A549 (cell line): ENCODE data around the gene MAPKAP1. TPM values are rescaled to one million over a fixed set of nuclear protein-coding genes. Genes with fewer than 3 reads are reported as not detected.

Experiments used
- ATAC-seq, 2 experiments: fragments of 200-7000 bp in 1 of 2; fragments of >200 bp in 1 of 2; cut with Nextera tagmentation in 1 of 2; cut with Tn5 transposase in 1 of 2; 3 replicates each; pipeline versions ENCODE4 v1.8.0 to v1.9.1; 2018 to 2020; ENCODE audit warnings: mild to moderate bottlenecking in 1 of 2, moderate library complexity in 1 of 2
- CTCF ChIA-PET: fragments of 300-600 bp; sonication (Branson Sonifier 250); formaldehyde crosslinking; extraction: SDS; loops from one replicate; lab custom pipeline; 2021; ENCODE audit warnings: antibody characterized with exemption, inconsistent platforms; lab: Yijun Ruan, JAX
- POLR2A ChIA-PET: fragments of 350-600 bp; formaldehyde crosslinking; extraction: SDS; loops from one replicate; lab custom pipeline; 2021; ENCODE audit warnings: antibody characterized with exemption, inconsistent platforms; lab: Yijun Ruan, JAX
- DNase-seq, 2 experiments: peaks; one replicate each; pipeline versions ENCODE4 v3.0.0 to v3.0.0-alpha.2; 2011 to 2016; ENCODE audit warnings: low read depth in 1 of 2, low spot score in 1 of 2
- FAIRE-seq: peaks from 2 replicates; lab custom pipeline; 2011; peaks lifted over from hg19 to GRCh38; lab: Jason Lieb, UNC
- H3K27ac ChIP-seq, 2 experiments: fragments of >200 bp; sonication (Bioruptor Twin); formaldehyde crosslinking; 3 replicates each; pipeline ENCODE4 v1.5.1; 2016 to 2017
- H3K4me1 ChIP-seq: fragments of >200 bp; sonication (Bioruptor Twin); formaldehyde crosslinking; 3 replicates; pipeline ENCODE4 v1.6.1; 2016
- H3K4me2 ChIP-seq: fragments of >200 bp; sonication (Bioruptor Twin); formaldehyde crosslinking; 3 replicates; pipeline ENCODE4 v1.6.1; 2016
- H3K4me3 ChIP-seq: fragments of >200 bp; sonication (Bioruptor Twin); formaldehyde crosslinking; 3 replicates; pipeline ENCODE4 v1.5.1; 2016
- H3K9me3 ChIP-seq: fragments of >200 bp; sonication (Bioruptor Twin); formaldehyde crosslinking; 3 replicates; pipeline ENCODE4 v1.6.1; 2016
- BHLHE40 ChIP-seq: IDR thresholded peaks from 2 replicates; pipeline ENCODE4 v1.6.1; 2012; ENCODE audit warnings: low read depth, low read length, inconsistent platforms
- CBX2 ChIP-seq: fragments of 200-600 bp; sonication (generic); IDR thresholded peaks from 2 replicates; pipeline ENCODE4 v1.6.1; 2016; ENCODE audit warnings: low read depth, mild to moderate bottlenecking, borderline replicate concordance
- CBX8 ChIP-seq: fragments of 200-600 bp; sonication (generic); IDR thresholded peaks from 2 replicates; pipeline ENCODE4 v1.6.1; 2016
- CEBPB ChIP-seq, 2 experiments: fragments of >200 bp in 1 of 2; sonication (Bioruptor Twin) in 1 of 2; formaldehyde crosslinking in 1 of 2; IDR thresholded peaks; 2 replicates each; pipeline ENCODE4 v1.6.1; 2012 to 2016
- EHF ChIP-seq: fragments of 250-450 bp; sonication (Bioruptor Pico); IDR thresholded peaks from 2 replicates; pipeline ENCODE4 v1.5.0; 2020; ENCODE audit warnings: mild to moderate bottlenecking
- EP300 ChIP-seq, 2 experiments: fragments of >200 bp; sonication (Bioruptor Twin); formaldehyde crosslinking; IDR thresholded peaks; 2 replicates in 1 of 2; 3 replicates in 1 of 2; pipeline ENCODE4 v1.6.1; 2016 to 2017
- FOXS1 ChIP-seq: fragments of 250-450 bp; sonication (Bioruptor Pico); IDR thresholded peaks from 2 replicates; pipeline ENCODE4 v1.5.0; 2020; ENCODE audit warnings: mild to moderate bottlenecking, moderate library complexity
- GATA3 ChIP-seq: IDR thresholded peaks from 2 replicates; pipeline ENCODE4 v1.6.1; 2012; ENCODE audit warnings: borderline replicate concordance
- HEYL ChIP-seq: fragments of 250-450 bp; sonication (Bioruptor Pico); IDR thresholded peaks from 2 replicates; pipeline ENCODE4 v1.8.0; 2021; ENCODE audit warnings: mild to moderate bottlenecking, moderate library complexity
- HOXB13 ChIP-seq: fragments of 250-450 bp; sonication (Bioruptor Pico); IDR thresholded peaks from 2 replicates; pipeline ENCODE4 v1.5.0; 2020; ENCODE audit warnings: low read depth, mild to moderate bottlenecking, moderate library complexity
- JUN ChIP-seq, 2 experiments: fragments of >200 bp; sonication (Bioruptor Twin); formaldehyde crosslinking; IDR thresholded peaks; 2 replicates in 1 of 2; 3 replicates in 1 of 2; pipeline ENCODE4 v1.6.1; 2016 to 2017
- JUNB ChIP-seq: fragments of >200 bp; sonication (Bioruptor Twin); formaldehyde crosslinking; IDR thresholded peaks from 2 replicates; pipeline ENCODE4 v1.6.1; 2016
- KDM5A ChIP-seq: fragments of 200-600 bp; sonication (generic); IDR thresholded peaks from 2 replicates; pipeline ENCODE4 v1.6.1; 2016; ENCODE audit warnings: antibody characterized with exemption, mild to moderate bottlenecking
- MAZ ChIP-seq: fragments of 150-350 bp; IDR thresholded peaks from 2 replicates; pipeline ENCODE4 v1.6.1; 2014; ENCODE audit warnings: antibody characterized with exemption, low read depth, low read length, borderline replicate concordance
- MYC ChIP-seq: IDR thresholded peaks from 2 replicates; pipeline ENCODE4 v1.6.1; 2012; ENCODE audit warnings: mild to moderate bottlenecking, inconsistent platforms, low read length, improper control_type of control experiment, borderline replicate concordance
- NPAS2 ChIP-seq: fragments of 250-450 bp; sonication (Bioruptor Pico); IDR thresholded peaks from 2 replicates; pipeline ENCODE4 v1.8.0; 2022; ENCODE audit warnings: mild to moderate bottlenecking, moderate library complexity, borderline replicate concordance
- POLR2A ChIP-seq: IDR thresholded peaks from 2 replicates; pipeline ENCODE4 v1.6.1; 2012; ENCODE audit warnings: mild to moderate bottlenecking, low read length
- RAD21 ChIP-seq, 2 experiments: fragments of >200 bp in 1 of 2; sonication (Bioruptor Twin) in 1 of 2; formaldehyde crosslinking in 1 of 2; IDR thresholded peaks in 1 of 2; conservative IDR thresholded peaks in 1 of 2; 2 replicates in 1 of 2; 3 replicates in 1 of 2; pipeline ENCODE4 v1.6.1; 2012 to 2018; ENCODE audit warnings: inconsistent platforms in 1 of 2
- RARB ChIP-seq: fragments of 250-450 bp; sonication (Bioruptor Pico); IDR thresholded peaks from 2 replicates; pipeline ENCODE4 v1.8.0; 2021; ENCODE audit warnings: mild to moderate bottlenecking, moderate library complexity
- RCOR1 ChIP-seq: fragments of 150-350 bp; IDR thresholded peaks from 2 replicates; pipeline ENCODE4 v1.6.1; 2014; ENCODE audit warnings: antibody characterized with exemption, low read length, low read depth
- RNF2 ChIP-seq: fragments of 200-600 bp; sonication (generic); IDR thresholded peaks from 2 replicates; pipeline ENCODE4 v1.6.1; 2016; ENCODE audit warnings: low read depth, mild to moderate bottlenecking, antibody characterized with exemption, moderate library complexity, borderline replicate concordance
- TFCP2L1 ChIP-seq: fragments of 250-450 bp; sonication (Bioruptor Pico); IDR thresholded peaks from 2 replicates; pipeline ENCODE4 v1.5.0; 2021; ENCODE audit warnings: mild to moderate bottlenecking
- ZFP36 ChIP-seq: fragments of 450-650 bp; IDR thresholded peaks from 2 replicates; pipeline ENCODE4 v1.6.1; 2014; ENCODE audit warnings: borderline replicate concordance; ENCODE audit not compliant: partially characterized antibody
- ZNF302 ChIP-seq: fragments of 250-450 bp; sonication (Bioruptor Pico); IDR thresholded peaks from 2 replicates; pipeline ENCODE4 v1.9.0; 2021; ENCODE audit warnings: inconsistent platforms, mild to moderate bottlenecking, moderate library complexity
- ZSCAN20 ChIP-seq: fragments of 250-450 bp; sonication (Bioruptor Pico); IDR thresholded peaks from 2 replicates; pipeline ENCODE4 v1.8.0; 2022; ENCODE audit warnings: mild to moderate bottlenecking, moderate library complexity
- WGBS: methylation state at CpG from one replicate; pipeline ENCODE4 v1.1.6; 2017; ENCODE audit errors: missing lambda C conversion rate; 5-methylcytosine and 5-hydroxymethylcytosine counted together
- polyA plus RNA-seq, 4 experiments: library from polyadenylated mRNA; depleted of rRNA in 3 of 4; stranded (reverse); fragments of >200 nt; fragmentation: RNase III in 1 of 4; extraction: RNeasy Plus Mini Kit Qiagen cat#74134 plus additional on column Dnase treatment in 1 of 4; gene quantifications; 2 replicates in 3 of 4; 3 replicates in 1 of 4; pipeline ENCODE4 v1.2.3, GENCODE V29; 2011 to 2017
- TF ChIP-seq, protein P1 (sequence below): fragments of 200-600 bp; sonication (generic); IDR thresholded peaks from 2 replicates; pipeline ENCODE4 v1.6.1; 2016; ENCODE audit warnings: antibody characterized with exemption, mild to moderate bottlenecking, moderate library complexity
- TF ChIP-seq, protein P2 (sequence below): fragments of 450-650 bp; IDR thresholded peaks from 2 replicates; pipeline ENCODE4 v1.6.1; 2014; ENCODE audit warnings: antibody characterized with exemption
- TF ChIP-seq, protein P3 (sequence below): IDR thresholded peaks from 2 replicates; pipeline ENCODE4 v1.6.1; 2012
- TF ChIP-seq, protein P4 (sequence below): IDR thresholded peaks from 2 replicates; pipeline ENCODE4 v1.6.1; 2012
- TF ChIP-seq, protein P5 (sequence below): fragments of >200 bp; sonication (Bioruptor Twin); formaldehyde crosslinking; IDR thresholded peaks from 2 replicates; pipeline ENCODE4 v1.6.1; 2016

The MAPKAP1 gene
- polyA plus RNA-seq, 2 of the 4 experiments (the other 2 are of a cell fraction) = 49.9 to 119 TPM

DNA sequence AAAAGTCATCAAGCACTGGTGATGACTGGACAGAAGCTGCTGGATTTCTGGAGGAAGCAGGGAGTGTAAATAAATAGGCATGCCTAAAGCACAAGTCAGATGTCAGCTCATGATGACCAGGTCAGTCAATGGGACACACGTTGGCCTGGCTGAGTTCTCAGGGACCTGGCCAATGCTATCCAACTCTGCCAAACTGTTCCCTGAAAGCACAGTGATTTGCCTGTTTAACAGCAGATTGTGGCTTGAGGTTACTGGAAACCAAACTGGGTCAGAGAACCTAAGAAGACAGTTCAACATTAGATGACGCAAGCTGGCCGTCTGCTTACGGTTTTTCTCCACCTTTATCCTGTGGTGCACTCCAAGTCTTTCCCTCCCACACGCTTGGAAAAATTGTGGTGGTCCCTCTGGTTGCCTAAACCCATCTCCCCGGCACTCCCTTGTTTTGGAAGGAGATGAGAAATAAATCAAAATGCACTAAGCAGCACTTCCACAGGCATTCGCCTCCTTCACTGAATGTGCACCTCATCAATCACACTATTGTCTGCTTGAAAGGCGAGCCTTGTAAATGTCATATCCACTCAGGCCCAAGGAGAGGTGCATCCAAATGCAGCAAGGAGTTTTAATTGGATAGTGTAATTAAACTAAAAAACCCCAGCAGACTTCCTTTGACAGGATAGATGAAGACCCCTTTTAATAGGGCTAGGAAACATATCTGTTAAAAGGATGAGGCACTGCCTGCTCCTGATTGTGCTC, 245.9 kb downstream of the MAPKAP1 start:
- Histone ChIP-seq H3K27ac (no peak overlapping the region), H3K4me1 (peaks cover 5% of the 10 kb centered on the region; the same call in 2 of the 3 replicates), H3K4me3 (no peak overlapping the region), H3K9me3 (peaks cover 18% of the 10 kb centered on the region), H3K4me2 (no peak overlapping the region)
- POLR2A ChIA-PET = no interaction called here
- no peak for TF ChIP-seq KDM5A
- TF ChIP-seq, protein P1, sequence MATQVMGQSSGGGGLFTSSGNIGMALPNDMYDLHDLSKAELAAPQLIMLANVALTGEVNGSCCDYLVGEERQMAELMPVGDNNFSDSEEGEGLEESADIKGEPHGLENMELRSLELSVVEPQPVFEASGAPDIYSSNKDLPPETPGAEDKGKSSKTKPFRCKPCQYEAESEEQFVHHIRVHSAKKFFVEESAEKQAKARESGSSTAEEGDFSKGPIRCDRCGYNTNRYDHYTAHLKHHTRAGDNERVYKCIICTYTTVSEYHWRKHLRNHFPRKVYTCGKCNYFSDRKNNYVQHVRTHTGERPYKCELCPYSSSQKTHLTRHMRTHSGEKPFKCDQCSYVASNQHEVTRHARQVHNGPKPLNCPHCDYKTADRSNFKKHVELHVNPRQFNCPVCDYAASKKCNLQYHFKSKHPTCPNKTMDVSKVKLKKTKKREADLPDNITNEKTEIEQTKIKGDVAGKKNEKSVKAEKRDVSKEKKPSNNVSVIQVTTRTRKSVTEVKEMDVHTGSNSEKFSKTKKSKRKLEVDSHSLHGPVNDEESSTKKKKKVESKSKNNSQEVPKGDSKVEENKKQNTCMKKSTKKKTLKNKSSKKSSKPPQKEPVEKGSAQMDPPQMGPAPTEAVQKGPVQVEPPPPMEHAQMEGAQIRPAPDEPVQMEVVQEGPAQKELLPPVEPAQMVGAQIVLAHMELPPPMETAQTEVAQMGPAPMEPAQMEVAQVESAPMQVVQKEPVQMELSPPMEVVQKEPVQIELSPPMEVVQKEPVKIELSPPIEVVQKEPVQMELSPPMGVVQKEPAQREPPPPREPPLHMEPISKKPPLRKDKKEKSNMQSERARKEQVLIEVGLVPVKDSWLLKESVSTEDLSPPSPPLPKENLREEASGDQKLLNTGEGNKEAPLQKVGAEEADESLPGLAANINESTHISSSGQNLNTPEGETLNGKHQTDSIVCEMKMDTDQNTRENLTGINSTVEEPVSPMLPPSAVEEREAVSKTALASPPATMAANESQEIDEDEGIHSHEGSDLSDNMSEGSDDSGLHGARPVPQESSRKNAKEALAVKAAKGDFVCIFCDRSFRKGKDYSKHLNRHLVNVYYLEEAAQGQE = no peak
- TF ChIP-seq ZNF302 = no peak
- no peak for TF ChIP-seq TFCP2L1 (CRISPR knock-in tag)
- TF ChIP-seq EHF (CRISPR knock-in tag) = no peak
- TF ChIP-seq HOXB13 (CRISPR knock-in tag) = no peak
- TF ChIP-seq GATA3 = no peak
- TF ChIP-seq RNF2 = no peak
- TF ChIP-seq MYC = no peak
- TF ChIP-seq, protein P2, sequence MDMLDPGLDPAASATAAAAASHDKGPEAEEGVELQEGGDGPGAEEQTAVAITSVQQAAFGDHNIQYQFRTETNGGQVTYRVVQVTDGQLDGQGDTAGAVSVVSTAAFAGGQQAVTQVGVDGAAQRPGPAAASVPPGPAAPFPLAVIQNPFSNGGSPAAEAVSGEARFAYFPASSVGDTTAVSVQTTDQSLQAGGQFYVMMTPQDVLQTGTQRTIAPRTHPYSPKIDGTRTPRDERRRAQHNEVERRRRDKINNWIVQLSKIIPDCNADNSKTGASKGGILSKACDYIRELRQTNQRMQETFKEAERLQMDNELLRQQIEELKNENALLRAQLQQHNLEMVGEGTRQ = no peak
- TF ChIP-seq CEBPB (IDR thresholded peaks at IDR 0.05) = no peak
- no peak for TF ChIP-seq JUNB
- TF ChIP-seq BHLHE40 = no peak
- no peak for TF ChIP-seq EP300 (IDR thresholded peaks at IDR 0.05)
- TF ChIP-seq ZFP36 = no peak
- TF ChIP-seq HEYL (CRISPR knock-in tag) = no peak
- TF ChIP-seq ZSCAN20 (CRISPR knock-in tag) = no peak
- no peak for TF ChIP-seq FOXS1 (CRISPR knock-in tag)
- TF ChIP-seq RCOR1 = no peak
- FAIRE-seq (no peak), ATAC-seq (peak in 1 of 2 experiments; percentile 62; a peak in 2 of 6 replicates), DNase-seq (peak in 1 of 2 experiments; percentile 15)
- 81% methylated on average over 8 of the region's 8 CpGs for WGBS
- CTCF ChIA-PET = no interaction called here

DNA sequence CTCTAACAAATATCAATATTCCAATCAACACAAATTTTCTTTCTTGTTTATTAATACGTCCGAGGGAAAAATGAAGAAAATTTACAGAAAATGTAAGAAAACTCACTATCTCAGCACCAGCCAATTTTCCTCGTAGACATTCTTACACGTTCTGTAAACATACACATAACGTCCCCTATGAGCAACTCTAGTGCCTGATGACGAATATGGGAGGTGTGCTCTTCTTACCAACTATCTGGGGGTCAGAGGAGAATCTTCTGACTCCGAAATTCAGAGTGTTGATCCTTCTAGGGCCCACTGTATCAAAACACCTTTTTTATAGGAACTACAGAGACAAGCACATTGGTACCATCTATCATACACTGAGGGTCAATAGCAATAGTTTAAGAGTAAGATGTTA, 246.7 kb downstream of the MAPKAP1 start:
- WGBS = 79% methylated on average over 7 of the region's 7 CpGs
- CTCF ChIA-PET = no interaction called here
- no peak for DNase-seq
- no peak for FAIRE-seq
- Histone ChIP-seq H3K4me3 (no peak overlapping the region), H3K9me3 (peaks cover 19% of the 10 kb centered on the region), H3K27ac (no peak overlapping the region), H3K4me2 (no peak overlapping the region), H3K4me1 (peaks cover 5% of the 10 kb centered on the region; the same call in 2 of the 3 replicates)
- ATAC-seq = 0 out of 6 replicates have a peak, but pooled peaks of 1 of the 2 experiments have one; percentile 22
- TF ChIP-seq RARB = no peak
- TF ChIP-seq, protein P3, sequence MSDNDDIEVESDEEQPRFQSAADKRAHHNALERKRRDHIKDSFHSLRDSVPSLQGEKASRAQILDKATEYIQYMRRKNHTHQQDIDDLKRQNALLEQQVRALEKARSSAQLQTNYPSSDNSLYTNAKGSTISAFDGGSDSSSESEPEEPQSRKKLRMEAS = no peak
- no peak for TF ChIP-seq JUN (IDR thresholded peaks at IDR 0.05)
- no peak for TF ChIP-seq RCOR1
- no peak for TF ChIP-seq MAZ
- TF ChIP-seq BHLHE40 = no peak
- TF ChIP-seq, protein P4, sequence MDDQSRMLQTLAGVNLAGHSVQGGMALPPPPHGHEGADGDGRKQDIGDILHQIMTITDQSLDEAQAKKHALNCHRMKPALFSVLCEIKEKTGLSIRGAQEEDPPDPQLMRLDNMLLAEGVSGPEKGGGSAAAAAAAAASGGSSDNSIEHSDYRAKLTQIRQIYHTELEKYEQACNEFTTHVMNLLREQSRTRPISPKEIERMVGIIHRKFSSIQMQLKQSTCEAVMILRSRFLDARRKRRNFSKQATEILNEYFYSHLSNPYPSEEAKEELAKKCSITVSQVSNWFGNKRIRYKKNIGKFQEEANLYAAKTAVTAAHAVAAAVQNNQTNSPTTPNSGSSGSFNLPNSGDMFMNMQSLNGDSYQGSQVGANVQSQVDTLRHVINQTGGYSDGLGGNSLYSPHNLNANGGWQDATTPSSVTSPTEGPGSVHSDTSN = no peak
- no peak for TF ChIP-seq KDM5A
- no peak for TF ChIP-seq RAD21 (conservative IDR thresholded peaks at IDR 0.05 in 1 of 2, IDR thresholded peaks at IDR 0.05 in 1 of 2)
- no peak for TF ChIP-seq CBX8
- TF ChIP-seq RNF2 = no peak
- TF ChIP-seq, protein P5, sequence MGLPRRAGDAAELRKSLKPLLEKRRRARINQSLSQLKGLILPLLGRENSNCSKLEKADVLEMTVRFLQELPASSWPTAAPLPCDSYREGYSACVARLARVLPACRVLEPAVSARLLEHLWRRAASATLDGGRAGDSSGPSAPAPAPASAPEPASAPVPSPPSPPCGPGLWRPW = no peak
- TF ChIP-seq TFCP2L1 (CRISPR knock-in tag) = no peak
- no peak for TF ChIP-seq POLR2A
- no peak for TF ChIP-seq NPAS2 (CRISPR knock-in tag)
- TF ChIP-seq CBX2 = no peak
- POLR2A ChIA-PET = no interaction called here
